Activated naive CD8-positive, alpha-beta T cell treated with anti-CD3 and anti-CD28 coated beads, Interleukin-2, amount 50 U/mL, for 24 hours (primary cell): ENCODE results near the gene GLOD4.
"Not testable (repeated sequence)": the region's sequence is repeated elsewhere in the genome, so short reads cannot be mapped to it uniquely, and the experiment has no call there.

Experiments used
- ATAC-seq: fragments of 150-1000 bp; cut with Tn5 transposase; one replicate; pipeline ENCODE4 v1.10.0; 2021
- DNase-seq: peaks from one replicate; pipeline ENCODE4 v3.0.0; 2021
- H3K27ac Mint-ChIP-seq: one replicate; pipeline ENCODE4 v1.8.0; 2021; ENCODE audit warnings: mild to moderate bottlenecking, mixed read lengths
- H3K27me3 Mint-ChIP-seq: one replicate; pipeline ENCODE4 v1.8.0; 2021; ENCODE audit warnings: mixed read lengths
- H3K36me3 Mint-ChIP-seq: one replicate; pipeline ENCODE4 v1.8.0; 2021; ENCODE audit warnings: low read depth, mixed read lengths
- H3K4me1 Mint-ChIP-seq: one replicate; pipeline ENCODE4 v1.8.0; 2021; ENCODE audit warnings: mixed read lengths
- H3K4me3 Mint-ChIP-seq: one replicate; pipeline ENCODE4 v1.8.0; 2021; ENCODE audit warnings: mild to moderate bottlenecking, moderate library complexity, mixed read lengths
- H3K9me3 Mint-ChIP-seq: one replicate; pipeline ENCODE4 v1.8.0; 2021; ENCODE audit warnings: mixed read lengths

GLOD4 gene

GRCh38 chr17:773016-773415, 9.1 kb downstream of the GLOD4 start:
- Mint-ChIP-seq H3K9me3 (no peaks in the 10 kb centered on the region), H3K36me3 (peaks cover 68% of the 10 kb centered on the region), H3K27ac (peak overlapping the region; percentile 90), H3K27me3 (no peaks in the 10 kb centered on the region), H3K4me1 (peaks cover 25% of the 10 kb centered on the region), H3K4me3 (no peak overlapping the region)
- DNase-seq (no peak), ATAC-seq (no peak)

GRCh38 chr17:767076-767475, 15.0 kb downstream of the GLOD4 start:
- no peak for DNase-seq
- H3K4me3 Mint-ChIP-seq, result no peak overlapping the region
- no peak for ATAC-seq
- H3K4me1 Mint-ChIP-seq, result peaks cover under 1% of the 10 kb centered on the region
- H3K27me3 Mint-ChIP-seq, result no peaks in the 10 kb centered on the region
- H3K9me3 Mint-ChIP-seq, result no peaks in the 10 kb centered on the region
- H3K27ac Mint-ChIP-seq, result no peak overlapping the region
- peaks cover 44% of the 10 kb centered on the region for H3K36me3 Mint-ChIP-seq

GRCh38 chr17:760371-760770, 21.7 kb downstream of the GLOD4 start:
- ATAC-seq (no peak), DNase-seq (no peak)
- H3K36me3 Mint-ChIP-seq, result peaks cover 43% of the 10 kb centered on the region
- no peaks in the 10 kb centered on the region for H3K27me3 Mint-ChIP-seq
- no peak overlapping the region for H3K4me3 Mint-ChIP-seq
- H3K27ac Mint-ChIP-seq, result no peak overlapping the region
- H3K4me1 Mint-ChIP-seq, result no peaks in the 10 kb centered on the region
- H3K9me3 Mint-ChIP-seq, result no peaks in the 10 kb centered on the region

- Mint-ChIP-seq H3K27ac (no peak overlapping the region), H3K4me3 (no peak overlapping the region)
Observed at GRCh38 chr17:759964-760363, 22.1 kb downstream of the GLOD4 start.

GRCh38 chr17:756010-756567, 26.0 kb downstream of the GLOD4 start:
- not testable (repeated sequence) for DNase-seq, ATAC-seq, H3K27ac Mint-ChIP-seq, H3K9me3 Mint-ChIP-seq, H3K27me3 Mint-ChIP-seq, H3K4me3 Mint-ChIP-seq
- peaks cover 28% of the 10 kb centered on the region for H3K36me3 Mint-ChIP-seq
- H3K4me1 Mint-ChIP-seq, result peaks cover 15% of the 10 kb centered on the region

More at GRCh38 chr17:759964-760363, 22.1 kb downstream of the GLOD4 start:
- H3K36me3 Mint-ChIP-seq, result peaks cover 40% of the 10 kb centered on the region
- ATAC-seq, result no peak
- H3K4me1 Mint-ChIP-seq, result no peaks in the 10 kb centered on the region
- no peaks in the 10 kb centered on the region for H3K9me3 Mint-ChIP-seq
- H3K27me3 Mint-ChIP-seq, result no peaks in the 10 kb centered on the region
- DNase-seq, result no peak

GRCh38 chr17:755319-755961, 26.6 kb downstream of the GLOD4 start:
- not testable (repeated sequence) for H3K9me3 Mint-ChIP-seq, H3K4me3 Mint-ChIP-seq, H3K27me3 Mint-ChIP-seq, H3K27ac Mint-ChIP-seq, DNase-seq, ATAC-seq
- Mint-ChIP-seq H3K36me3 (peaks cover 34% of the 10 kb centered on the region), H3K4me1 (peaks cover 22% of the 10 kb centered on the region)

GRCh38 chr17:753418-753817, 28.7 kb downstream of the GLOD4 start:
- H3K4me3 Mint-ChIP-seq, result peak overlapping the region; percentile 57

GRCh38 chr17:752620-753219, 29.4 kb downstream of the GLOD4 start:
- peak overlapping the region; percentile 99 for H3K4me3 Mint-ChIP-seq
- peak; percentile 6 for ATAC-seq
- DNase-seq, result no peak
- peaks cover 48% of the 10 kb centered on the region for H3K36me3 Mint-ChIP-seq
- peak overlapping the region; percentile 93 for H3K27ac Mint-ChIP-seq
- H3K9me3 Mint-ChIP-seq, result peaks cover 5% of the 10 kb centered on the region
- peaks cover 35% of the 10 kb centered on the region for H3K4me1 Mint-ChIP-seq
- no peaks in the 10 kb centered on the region for H3K27me3 Mint-ChIP-seq

More at GRCh38 chr17:753418-753817, 28.7 kb downstream of the GLOD4 start:
- Mint-ChIP-seq H3K27me3 (no peaks in the 10 kb centered on the region), H3K4me1 (peaks cover 34% of the 10 kb centered on the region), H3K27ac (peak overlapping the region; percentile 76), H3K36me3 (peaks cover 41% of the 10 kb centered on the region), H3K9me3 (peaks cover 5% of the 10 kb centered on the region)
- no peak for DNase-seq
- ATAC-seq, result no peak

- DNase-seq (peak; percentile 99), ATAC-seq (peak; percentile 91)
- Mint-ChIP-seq H3K4me1 (peaks cover 35% of the 10 kb centered on the region), H3K36me3 (peaks cover 49% of the 10 kb centered on the region), H3K27ac (peak within 1 kb of the TSS; percentile 98), H3K27me3 (no peaks in the 10 kb centered on the region), H3K9me3 (peaks cover 5% of the 10 kb centered on the region), H3K4me3 (peak within 1 kb of the TSS; percentile 99)
Observed at GRCh38 chr17:752002-752619, 30.0 kb downstream of the GLOD4 start, which contains the start of gene GEMIN4. Gene GEMIN4 (minus strand): TSS chr17:752264. CDS start chr17:752142, 122 bp downstream.

- Mint-ChIP-seq H3K9me3 (peaks cover 5% of the 10 kb centered on the region), H3K4me3 (peak overlapping the region; percentile 99), H3K27ac (peak overlapping the region; percentile 98), H3K4me1 (peaks cover 35% of the 10 kb centered on the region), H3K27me3 (no peaks in the 10 kb centered on the region), H3K36me3 (peaks cover 46% of the 10 kb centered on the region)
- ATAC-seq (peak; percentile 34), DNase-seq (peak; percentile 57)
Observed at GRCh38 chr17:751269-752001, 30.6 kb downstream of the GLOD4 start.

GRCh38 chr17:750431-751037, 31.5 kb downstream of the GLOD4 start:
- Mint-ChIP-seq H3K27me3 (no peaks in the 10 kb centered on the region), H3K36me3 (peaks cover 48% of the 10 kb centered on the region), H3K27ac (peak overlapping the region; percentile 98), H3K9me3 (peaks cover 5% of the 10 kb centered on the region), H3K4me3 (peak overlapping the region; percentile 99), H3K4me1 (peaks cover 35% of the 10 kb centered on the region)
- DNase-seq (no peak), ATAC-seq (no peak)

GRCh38 chr17:749359-749758, 32.7 kb downstream of the GLOD4 start:
- Mint-ChIP-seq H3K4me1 (peaks cover 35% of the 10 kb centered on the region), H3K4me3 (peak overlapping the region; percentile 99), H3K36me3 (peaks cover 48% of the 10 kb centered on the region)
- not testable (repeated sequence) for H3K27ac Mint-ChIP-seq, DNase-seq, H3K27me3 Mint-ChIP-seq, H3K9me3 Mint-ChIP-seq, ATAC-seq

- ATAC-seq, H3K4me3 Mint-ChIP-seq, H3K27me3 Mint-ChIP-seq, DNase-seq, H3K27ac Mint-ChIP-seq, H3K9me3 Mint-ChIP-seq: not testable (repeated sequence)
- H3K36me3 Mint-ChIP-seq, result peaks cover 56% of the 10 kb centered on the region
- peaks cover 35% of the 10 kb centered on the region for H3K4me1 Mint-ChIP-seq
Observed at GRCh38 chr17:748604-749003, 33.5 kb downstream of the GLOD4 start.
